Central memory CD8-positive, alpha-beta T cell (primary cell): ENCODE measurements around the gene ZNRD2.

Experiments
- ATAC-seq: fragments of 150-1000 bp; cut with Tn5 transposase; replicated peaks from 2 replicates; pipeline ENCODE4 v1.10.0; 2022; ENCODE audit warnings: mild to moderate bottlenecking, moderate FRiP score, moderate number of reproducible peaks; ENCODE audit not compliant: poor library complexity, severe bottlenecking; ENCODE audit errors: extremely low read depth
- DNase-seq, 2 donors: peaks; one replicate each; pipeline ENCODE4 v3.0.0; 2021; ENCODE audit warnings: low spot score in 2 of 2
- H3K27ac Mint-ChIP-seq: one replicate; pipeline ENCODE4 v1.8.0; 2022; ENCODE audit warnings: low read depth, mild to moderate bottlenecking, moderate library complexity, mixed read lengths
- H3K27me3 Mint-ChIP-seq: one replicate; pipeline ENCODE4 v1.8.0; 2022; ENCODE audit warnings: mixed read lengths
- H3K36me3 Mint-ChIP-seq: one replicate; pipeline ENCODE4 v1.8.0; 2022; ENCODE audit warnings: mild to moderate bottlenecking, moderate library complexity, mixed read lengths; ENCODE audit not compliant: insufficient read depth
- H3K4me1 Mint-ChIP-seq: one replicate; pipeline ENCODE4 v1.8.0; 2022; ENCODE audit warnings: mixed read lengths
- H3K4me3 Mint-ChIP-seq: one replicate; pipeline ENCODE4 v1.8.0; 2022; ENCODE audit warnings: mild to moderate bottlenecking, moderate library complexity, mixed read lengths
- H3K9me3 Mint-ChIP-seq: one replicate; pipeline ENCODE4 v1.8.0; 2022; ENCODE audit warnings: mixed read lengths

ZNRD2 gene

DNA sequence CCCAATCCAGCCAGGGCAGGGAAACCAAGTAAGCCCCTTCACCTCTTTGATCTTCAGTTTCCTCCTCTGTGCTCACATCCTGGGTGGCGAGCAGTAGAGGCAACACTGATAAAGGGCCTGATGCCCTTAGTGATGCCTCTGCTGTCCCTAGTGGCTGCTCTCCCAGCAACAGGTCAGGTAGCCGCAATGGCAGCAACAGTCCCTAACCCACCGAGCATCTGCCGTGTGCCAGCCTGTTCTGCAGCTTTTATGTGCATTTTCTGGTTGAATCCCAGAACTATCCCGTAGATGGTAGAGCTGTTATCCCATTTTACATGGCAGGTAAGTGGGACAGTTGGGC is 40.1 kb upstream of the ZNRD2 start:
- ATAC-seq (peak; percentile 57), DNase-seq (no peak)
- peaks cover 12% of the 10 kb centered on the region for H3K4me1 Mint-ChIP-seq
- no peaks in the 10 kb centered on the region for H3K9me3 Mint-ChIP-seq
- peaks cover 38% of the 10 kb centered on the region for H3K36me3 Mint-ChIP-seq
- no peaks in the 10 kb centered on the region for H3K27me3 Mint-ChIP-seq
- H3K27ac Mint-ChIP-seq: no peak overlapping the region
- H3K4me3 Mint-ChIP-seq: no peak overlapping the region

DNA sequence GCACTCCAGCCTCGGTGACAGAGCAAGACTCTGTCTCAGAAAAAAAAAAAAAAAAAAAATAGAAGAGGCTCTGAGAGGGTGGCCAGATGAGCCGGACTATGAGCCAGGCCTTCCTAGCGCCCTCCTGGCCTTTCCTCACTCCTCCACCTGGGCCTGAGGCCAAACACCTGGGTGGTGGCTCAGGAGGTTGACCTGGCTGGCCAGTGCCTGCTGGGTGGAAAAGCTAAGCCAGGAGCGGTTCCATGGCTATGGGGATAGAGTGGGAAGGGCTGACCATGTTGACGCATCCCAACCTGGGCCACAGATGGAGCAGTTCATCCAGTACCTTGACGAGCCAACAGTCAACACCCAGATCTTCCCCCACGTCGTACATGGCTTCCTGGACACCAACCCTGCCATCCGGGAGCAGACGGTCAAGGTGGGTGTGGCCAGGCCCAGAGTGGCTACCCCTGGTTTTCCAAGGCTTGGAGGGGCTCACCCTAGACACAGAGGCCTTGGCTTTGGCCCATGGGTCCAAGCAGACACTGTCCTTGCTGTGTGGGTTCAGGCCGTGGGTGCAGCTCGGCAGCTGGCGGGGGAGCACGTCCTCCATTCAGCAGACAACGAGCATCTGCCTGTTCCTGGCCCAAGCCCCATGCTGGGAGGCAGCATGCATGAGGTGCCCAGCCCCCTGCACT is 37.8 kb upstream of the ZNRD2 start:
- no peak for ATAC-seq
- Mint-ChIP-seq H3K4me1 (no peaks in the 10 kb centered on the region), H3K9me3 (no peaks in the 10 kb centered on the region), H3K4me3 (no peak overlapping the region), H3K27ac (no peak overlapping the region), H3K36me3 (peaks cover 39% of the 10 kb centered on the region), H3K27me3 (no peaks in the 10 kb centered on the region)
- DNase-seq: no peak

DNA sequence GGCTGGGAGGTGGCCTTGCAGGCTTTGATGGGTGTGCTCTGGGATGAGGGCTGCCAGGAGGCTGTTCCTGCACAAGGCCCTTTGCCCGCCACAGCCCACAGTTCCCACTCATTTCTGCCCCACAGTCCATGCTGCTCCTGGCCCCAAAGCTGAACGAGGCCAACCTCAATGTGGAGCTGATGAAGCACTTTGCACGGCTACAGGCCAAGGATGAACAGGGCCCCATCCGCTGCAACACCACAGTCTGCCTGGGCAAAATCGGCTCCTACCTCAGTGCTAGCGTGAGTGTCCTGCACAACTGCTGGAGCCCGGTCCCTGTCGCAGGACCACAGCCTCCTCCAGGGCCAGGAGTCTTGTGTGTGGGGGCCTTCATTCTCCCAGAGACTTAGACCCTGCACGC is 35.2 kb upstream of the ZNRD2 start:
- no peak overlapping the region for H3K4me3 Mint-ChIP-seq
- no peaks in the 10 kb centered on the region for H3K4me1 Mint-ChIP-seq
- H3K27ac Mint-ChIP-seq: no peak overlapping the region
- no peaks in the 10 kb centered on the region for H3K27me3 Mint-ChIP-seq
- ATAC-seq (no peak), DNase-seq (no peak)
- no peaks in the 10 kb centered on the region for H3K9me3 Mint-ChIP-seq
- peaks cover 34% of the 10 kb centered on the region for H3K36me3 Mint-ChIP-seq

DNA sequence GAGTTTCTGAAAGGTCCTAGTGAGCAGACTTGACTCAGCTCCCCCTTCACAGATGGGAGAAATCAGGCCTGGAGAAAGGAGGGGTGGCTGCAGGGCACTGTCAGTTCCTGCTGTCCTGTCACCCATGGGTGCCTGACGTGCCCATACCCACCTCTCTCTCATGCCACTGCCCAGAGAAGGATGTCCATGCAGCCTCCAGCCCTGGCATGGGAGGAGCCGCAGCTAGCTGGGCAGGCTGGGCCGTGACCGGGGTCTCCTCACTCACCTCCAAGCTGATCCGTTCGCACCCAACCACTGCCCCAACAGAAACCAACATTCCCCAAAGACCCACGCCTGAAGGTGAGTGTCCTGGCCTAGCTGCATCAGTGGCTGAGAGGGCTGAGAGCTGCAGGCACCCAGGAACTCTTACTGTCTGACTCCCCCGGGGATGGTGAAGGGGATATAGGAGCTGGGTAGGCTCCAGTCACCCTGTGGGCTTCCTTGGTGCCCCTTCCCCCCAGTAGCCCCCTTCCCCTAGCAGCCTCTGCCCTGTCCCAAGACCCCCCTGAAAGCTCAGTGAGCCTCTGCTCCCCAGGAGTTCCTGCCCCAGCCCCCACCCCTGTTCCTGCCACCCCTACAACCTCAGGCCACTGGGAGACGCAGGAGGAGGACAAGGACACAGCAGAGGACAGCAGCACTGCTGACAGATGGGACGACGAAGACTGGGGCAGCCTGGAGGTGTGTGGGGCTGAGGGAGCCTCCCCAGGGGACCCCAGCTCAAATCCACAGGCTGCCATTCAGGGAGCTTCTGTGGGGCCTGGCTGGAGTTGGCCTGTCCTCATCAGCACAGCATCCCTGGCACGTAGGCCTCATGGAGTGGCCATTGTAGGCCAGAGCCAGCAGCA is 33.6 kb upstream of the ZNRD2 start:
- no peak for ATAC-seq
- Mint-ChIP-seq H3K9me3 (no peaks in the 10 kb centered on the region), H3K27ac (peak overlapping the region; percentile 17), H3K36me3 (peaks cover 25% of the 10 kb centered on the region), H3K4me1 (peaks cover 5% of the 10 kb centered on the region), H3K4me3 (no peak overlapping the region), H3K27me3 (no peaks in the 10 kb centered on the region)
- no peak for DNase-seq

DNA sequence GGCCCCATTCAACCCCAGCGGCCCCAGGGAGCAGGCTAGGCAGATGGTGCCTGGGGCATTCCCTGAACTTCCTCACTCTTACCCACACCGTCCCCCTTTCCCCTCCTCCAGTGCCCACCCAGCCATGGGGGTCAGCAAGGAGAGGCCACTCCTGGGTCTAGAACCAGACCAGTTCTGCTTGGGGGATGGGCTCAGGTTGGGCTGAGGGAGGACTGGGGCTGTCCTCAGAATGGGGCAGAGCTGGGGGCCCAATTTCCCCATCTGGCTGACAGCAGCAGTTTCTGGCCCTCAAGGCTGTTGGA is 33.0 kb upstream of the ZNRD2 start:
- peaks cover 10% of the 10 kb centered on the region for H3K4me1 Mint-ChIP-seq
- H3K9me3 Mint-ChIP-seq: no peaks in the 10 kb centered on the region
- H3K36me3 Mint-ChIP-seq: peaks cover 21% of the 10 kb centered on the region
- ATAC-seq (no peak), DNase-seq (no peak)
- no peak overlapping the region for H3K27ac Mint-ChIP-seq
- no peaks in the 10 kb centered on the region for H3K27me3 Mint-ChIP-seq
- H3K4me3 Mint-ChIP-seq: peak overlapping the region; percentile 18

DNA sequence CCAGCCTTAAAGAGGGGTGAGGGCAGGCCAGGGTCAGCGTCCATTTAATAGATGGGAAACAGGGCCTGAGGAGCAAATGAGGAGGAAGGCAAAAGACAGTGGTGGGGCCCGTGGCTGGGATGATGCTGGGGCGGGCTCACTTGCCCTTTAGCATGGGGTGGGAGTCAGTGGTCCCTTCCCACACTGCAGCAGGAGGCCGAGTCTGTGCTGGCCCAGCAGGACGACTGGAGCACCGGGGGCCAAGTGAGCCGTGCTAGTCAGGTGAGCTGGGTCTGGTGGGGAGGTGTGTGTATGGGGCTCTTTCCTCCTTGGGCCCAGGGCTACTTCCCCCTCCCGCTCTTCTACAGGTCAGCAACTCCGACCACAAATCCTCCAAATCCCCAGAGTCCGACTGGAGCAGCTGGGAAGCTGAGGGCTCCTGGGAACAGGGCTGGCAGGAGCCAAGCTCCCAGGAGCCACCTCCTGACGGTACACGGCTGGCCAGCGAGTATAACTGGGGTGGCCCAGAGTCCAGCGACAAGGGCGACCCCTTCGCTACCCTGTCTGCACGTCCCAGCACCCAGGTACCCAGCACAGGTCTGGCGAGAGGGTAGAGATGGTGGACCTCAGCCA is 32.6 kb upstream of the ZNRD2 start:
- DNase-seq (no peak), ATAC-seq (no peak)
- Mint-ChIP-seq H3K9me3 (no peaks in the 10 kb centered on the region), H3K27ac (no peak overlapping the region), H3K27me3 (no peaks in the 10 kb centered on the region), H3K4me3 (peak overlapping the region; percentile 18), H3K4me1 (peaks cover 10% of the 10 kb centered on the region), H3K36me3 (peaks cover 20% of the 10 kb centered on the region)

DNA sequence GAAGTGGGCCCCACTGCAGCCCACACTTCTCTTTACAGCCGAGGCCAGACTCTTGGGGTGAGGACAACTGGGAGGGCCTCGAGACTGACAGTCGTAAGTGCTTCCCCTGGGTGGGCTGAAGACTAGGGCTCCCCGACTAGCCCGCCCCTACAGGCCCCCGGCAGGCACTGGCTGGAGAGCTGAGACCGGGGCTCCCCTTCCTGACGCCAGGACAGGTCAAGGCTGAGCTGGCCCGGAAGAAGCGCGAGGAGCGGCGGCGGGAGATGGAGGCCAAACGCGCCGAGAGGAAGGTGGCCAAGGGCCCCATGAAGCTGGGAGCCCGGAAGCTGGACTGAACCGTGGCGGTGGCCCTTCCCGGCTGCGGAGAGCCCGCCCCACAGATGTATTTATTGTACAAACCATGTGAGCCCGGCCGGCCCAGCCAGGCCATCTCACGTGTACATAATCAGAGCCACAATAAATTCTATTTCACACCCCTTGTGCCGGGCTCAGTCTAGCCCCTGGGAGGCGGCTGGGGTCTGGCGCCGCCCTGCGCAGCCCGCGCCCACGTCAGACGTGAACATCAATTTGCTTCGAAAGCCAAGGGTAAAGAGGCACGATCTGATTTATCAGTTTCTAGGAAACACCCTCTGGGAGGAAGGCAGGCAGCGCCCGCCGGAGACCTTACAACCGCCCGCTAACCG is 31.9 kb upstream of the ZNRD2 start:
- Mint-ChIP-seq H3K27me3 (no peaks in the 10 kb centered on the region), H3K27ac (no peak overlapping the region), H3K9me3 (no peaks in the 10 kb centered on the region), H3K4me1 (peaks cover 10% of the 10 kb centered on the region), H3K36me3 (peaks cover 16% of the 10 kb centered on the region), H3K4me3 (peak overlapping the region; percentile 18)
- ATAC-seq (no peak), DNase-seq (no peak)

DNA sequence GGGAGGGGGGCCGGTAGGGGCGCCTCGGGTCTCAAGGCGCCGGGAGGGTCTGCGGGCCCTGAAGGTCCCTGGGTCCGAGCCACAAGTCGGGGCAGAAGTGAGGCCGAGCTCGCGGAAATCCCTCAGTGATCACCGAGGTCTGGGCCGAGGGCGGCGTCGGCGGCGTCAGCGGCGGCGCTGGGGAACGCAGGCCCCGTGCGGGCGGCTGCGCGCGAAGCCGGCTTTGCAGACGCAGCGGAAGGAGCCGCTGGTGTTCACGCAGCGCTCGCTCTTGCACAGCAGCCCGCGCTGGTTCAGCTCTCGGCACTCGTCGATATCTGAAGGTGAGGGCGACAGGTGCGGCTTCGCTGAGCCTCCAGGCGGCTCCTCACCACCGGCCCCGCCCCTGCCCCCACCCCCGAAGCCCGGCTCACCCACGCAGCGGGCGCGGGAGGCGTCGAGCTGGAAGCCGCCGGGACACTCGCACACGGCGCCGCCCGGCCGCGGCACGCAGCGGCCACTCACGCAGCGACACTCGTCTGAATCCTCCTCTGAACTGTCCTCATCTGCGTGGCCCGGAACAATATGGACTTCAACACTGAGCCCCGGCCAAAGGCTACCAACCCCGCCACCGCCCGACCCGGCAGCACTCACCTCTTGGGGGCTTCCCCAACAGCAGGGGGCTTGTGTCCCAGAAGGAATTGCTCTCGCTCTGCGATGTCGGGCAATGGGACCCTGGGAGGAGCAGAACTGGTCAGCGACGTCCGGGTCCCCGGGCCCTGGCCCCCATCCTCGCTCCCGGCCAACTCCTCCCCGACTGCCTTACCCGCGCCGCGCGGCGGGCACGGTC is 31.1 kb upstream of the ZNRD2 start:
- ATAC-seq: no peak

DNA sequence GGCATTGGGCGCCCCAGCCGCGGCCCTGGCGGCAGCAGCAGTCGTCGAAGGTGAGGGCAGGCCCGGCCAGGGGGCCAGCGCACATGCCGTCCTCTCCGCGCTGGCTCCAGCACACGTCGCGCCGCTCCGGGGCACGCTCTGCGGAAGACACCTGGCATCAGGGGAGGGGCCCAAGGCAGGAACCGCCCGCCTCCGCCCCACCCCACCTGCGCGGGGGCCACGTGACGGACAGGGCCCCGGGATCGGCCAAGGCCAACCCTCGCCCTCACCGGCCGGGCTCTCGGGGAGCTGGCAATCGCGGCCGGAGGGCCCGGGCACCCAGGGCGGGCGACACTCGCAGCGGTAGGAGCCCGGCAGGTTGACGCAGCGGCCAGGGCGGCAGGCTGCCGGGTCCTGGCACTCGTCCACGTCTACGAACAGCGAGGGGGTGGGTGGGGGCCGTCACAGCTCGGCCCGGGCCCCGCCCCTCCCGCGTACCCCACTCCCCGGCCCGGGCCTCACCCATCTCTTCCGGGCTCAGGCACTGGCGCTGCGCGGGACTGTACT is 30.5 kb upstream of the ZNRD2 start:
- H3K36me3 Mint-ChIP-seq: peaks cover 11% of the 10 kb centered on the region
- ATAC-seq (peak; percentile 79), DNase-seq (no peak)
- peaks cover 20% of the 10 kb centered on the region for H3K4me1 Mint-ChIP-seq
- no peak overlapping the region for H3K27ac Mint-ChIP-seq
- peak overlapping the region; percentile 75 for H3K4me3 Mint-ChIP-seq
- no peaks in the 10 kb centered on the region for H3K27me3 Mint-ChIP-seq
- no peaks in the 10 kb centered on the region for H3K9me3 Mint-ChIP-seq

More for the DNA sequence above, 31.1 kb upstream of the ZNRD2 start:
- Mint-ChIP-seq H3K9me3 (no peaks in the 10 kb centered on the region), H3K27ac (no peak overlapping the region), H3K27me3 (no peaks in the 10 kb centered on the region), H3K4me3 (no peak overlapping the region), H3K4me1 (peaks cover 13% of the 10 kb centered on the region), H3K36me3 (peaks cover 13% of the 10 kb centered on the region)
- DNase-seq: no peak

DNA sequence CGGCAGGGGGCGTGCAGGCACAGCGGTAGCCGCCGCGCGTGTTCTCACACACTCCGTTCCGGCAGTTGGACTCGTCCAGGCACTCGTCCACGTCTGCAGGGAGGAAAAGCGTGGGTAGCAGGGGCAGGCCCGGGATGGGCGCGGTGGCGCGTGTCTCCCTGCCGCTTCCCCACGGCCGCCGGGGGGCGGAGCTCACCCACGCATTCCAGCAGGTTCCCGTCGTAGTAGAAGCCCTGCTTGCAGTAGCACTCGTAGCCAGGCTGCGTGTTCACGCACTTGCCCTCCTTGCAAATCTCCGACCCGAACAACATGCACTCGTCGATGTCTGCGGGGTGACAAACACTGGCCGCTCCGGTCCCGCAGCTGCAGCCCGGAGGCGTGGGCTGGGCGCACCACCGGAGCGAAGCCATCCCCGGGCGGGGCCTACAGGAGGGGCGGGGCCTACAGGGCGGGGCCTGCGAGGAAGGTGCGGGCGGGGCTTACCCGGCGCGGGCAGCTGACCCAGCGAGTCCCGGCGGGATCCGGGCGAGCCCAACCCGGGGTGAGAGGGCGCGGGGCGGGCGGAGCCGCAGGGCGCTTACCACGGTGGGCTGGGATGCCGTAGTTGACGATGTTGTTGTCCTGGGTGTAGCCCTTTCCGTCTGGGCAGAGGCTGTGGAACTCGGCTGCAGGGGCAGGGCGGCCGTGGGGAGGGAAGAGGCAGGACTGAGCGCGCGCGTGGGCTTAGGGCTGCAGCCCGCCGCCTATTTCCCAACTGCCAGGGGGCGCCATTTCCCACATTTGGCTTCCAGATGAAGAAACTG is 29.8 kb upstream of the ZNRD2 start:
- peak; percentile 83 to 87 for DNase-seq
- ATAC-seq: peak; percentile 84
- Mint-ChIP-seq H3K4me3 (peak overlapping the region; percentile 75), H3K27me3 (no peaks in the 10 kb centered on the region), H3K27ac (no peak overlapping the region), H3K9me3 (no peaks in the 10 kb centered on the region), H3K36me3 (peaks cover 9% of the 10 kb centered on the region), H3K4me1 (peaks cover 25% of the 10 kb centered on the region)
